NOMO-1 treated with DMSO at 0.1 percent for 48 hours (cell line): ENCODE results near the gene NCOA7.

ENCODE experiments used
- DNase-seq: peaks from one replicate; lab custom pipeline; 2025; ENCODE audit not compliant: unreplicated experiment; lab: John Stamatoyannopoulos, UW

NCOA7 gene

GRCh38 chr6:125810445-125810844, 19.7 kb downstream of the NCOA7 start:
- DNase-seq = no peak

- peak; percentile 88 for DNase-seq
Measured at GRCh38 chr6:125811259-125811658, 20.5 kb downstream of the NCOA7 start.

- no peak for DNase-seq
Measured at GRCh38 chr6:125812394-125813292, 21.9 kb downstream of the NCOA7 start.

GRCh38 chr6:125814481-125814880, 23.7 kb downstream of the NCOA7 start:
- peak; percentile 23 for DNase-seq

GRCh38 chr6:125815080-125815910, 24.5 kb downstream of the NCOA7 start:
- DNase-seq = no peak

- DNase-seq = no peak
Measured at GRCh38 chr6:125816828-125817280, 26.1 kb downstream of the NCOA7 start.

GRCh38 chr6:125818225-125818657, 27.5 kb downstream of the NCOA7 start:
- DNase-seq = no peak

GRCh38 chr6:125818772-125819260, 28.1 kb downstream of the NCOA7 start:
- no peak for DNase-seq

- no peak for DNase-seq
Measured at GRCh38 chr6:125819535-125820326, 29.0 kb downstream of the NCOA7 start.

- no peak for DNase-seq
Measured at GRCh38 chr6:125821825-125822281, 31.1 kb downstream of the NCOA7 start.

- DNase-seq = no peak
Measured at GRCh38 chr6:125823180-125823579, 32.4 kb downstream of the NCOA7 start.

- DNase-seq = no peak
Measured at GRCh38 chr6:125824946-125825771, 34.4 kb downstream of the NCOA7 start.

GRCh38 chr6:125826695-125827463, 36.1 kb downstream of the NCOA7 start:
- DNase-seq = no peak

- DNase-seq = peak; percentile 20
Measured at GRCh38 chr6:125827788-125828320, 37.1 kb downstream of the NCOA7 start.

- no peak for DNase-seq
Measured at GRCh38 chr6:125828476-125829039, 37.8 kb downstream of the NCOA7 start.

GRCh38 chr6:125829433-125829832, 38.7 kb downstream of the NCOA7 start:
- DNase-seq = no peak

GRCh38 chr6:125831659-125832058, 40.9 kb downstream of the NCOA7 start:
- peak; percentile 13 for DNase-seq

- peak; percentile 4 for DNase-seq
Measured at GRCh38 chr6:125832391-125833117, 41.8 kb downstream of the NCOA7 start.
